ENCODE data around the gene LPP.

LPP gene

DNA sequence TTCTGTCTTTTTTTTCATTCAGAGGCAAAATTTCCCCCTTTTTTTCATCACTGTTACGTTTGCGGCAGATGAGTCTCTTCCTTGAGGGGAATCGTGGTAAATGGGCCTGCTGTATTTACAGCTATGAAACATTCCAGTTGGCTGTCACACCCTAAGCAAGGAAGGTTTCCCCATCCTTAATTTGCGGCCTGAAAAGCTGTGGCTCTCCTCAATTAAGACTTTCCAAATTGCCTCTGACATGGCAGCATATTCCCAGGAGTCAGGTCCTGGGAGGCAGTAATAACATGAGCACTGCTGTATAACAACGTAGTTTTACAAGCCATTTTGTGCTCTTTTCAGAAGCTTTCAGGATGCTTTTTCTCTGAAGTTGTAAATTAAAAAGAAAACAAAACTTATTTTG lies 420.9 kb downstream of the LPP start:
- in situ Hi-C loops (cut with MboI; ENCODE audit: low sequenced_read_pairs) = no loop called here

DNA sequence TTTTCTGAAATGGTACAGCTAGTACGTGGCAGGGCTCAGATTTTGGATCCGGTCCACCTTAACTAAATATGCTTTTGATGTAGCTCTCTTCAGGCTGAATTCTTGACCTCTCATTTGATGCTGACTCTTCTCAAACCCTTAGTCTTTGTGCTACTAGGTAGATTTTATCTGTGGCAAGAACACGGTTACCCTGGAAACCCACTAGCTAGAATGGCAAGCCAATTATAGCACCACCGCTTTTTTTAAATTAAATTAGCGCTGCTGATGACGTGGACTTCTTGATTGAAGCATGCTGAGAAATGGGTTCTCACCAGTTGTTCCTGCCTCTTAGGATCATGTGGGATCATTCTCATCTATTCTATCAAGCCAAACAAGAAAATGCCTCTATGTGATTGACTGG lies 421.5 kb downstream of the LPP start:
- in situ Hi-C loops (cut with MboI; ENCODE audit: low sequenced_read_pairs) = no loop called here

DNA sequence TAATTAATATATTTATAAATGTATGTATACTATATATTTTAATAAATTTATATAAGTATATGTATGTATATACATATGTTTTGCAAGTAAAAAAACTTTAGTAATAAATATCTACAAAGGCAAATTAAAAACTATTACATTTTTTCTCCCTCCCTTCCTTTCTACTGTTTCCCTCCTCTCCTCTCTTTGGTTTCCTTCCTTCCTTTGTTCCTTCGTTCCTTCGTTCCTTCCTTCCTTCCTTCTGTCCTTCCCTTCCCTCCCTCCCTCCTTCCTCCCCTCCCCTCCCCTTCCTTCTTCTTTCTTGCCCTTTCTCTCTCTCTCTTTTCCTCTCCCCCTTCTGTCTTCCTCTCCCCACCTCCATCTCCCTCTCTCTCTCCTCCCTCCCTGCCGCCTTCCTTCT lies 423.6 kb downstream of the LPP start:
- in situ Hi-C loops (cut with MboI; ENCODE audit: low sequenced_read_pairs) = no loop called here

DNA sequence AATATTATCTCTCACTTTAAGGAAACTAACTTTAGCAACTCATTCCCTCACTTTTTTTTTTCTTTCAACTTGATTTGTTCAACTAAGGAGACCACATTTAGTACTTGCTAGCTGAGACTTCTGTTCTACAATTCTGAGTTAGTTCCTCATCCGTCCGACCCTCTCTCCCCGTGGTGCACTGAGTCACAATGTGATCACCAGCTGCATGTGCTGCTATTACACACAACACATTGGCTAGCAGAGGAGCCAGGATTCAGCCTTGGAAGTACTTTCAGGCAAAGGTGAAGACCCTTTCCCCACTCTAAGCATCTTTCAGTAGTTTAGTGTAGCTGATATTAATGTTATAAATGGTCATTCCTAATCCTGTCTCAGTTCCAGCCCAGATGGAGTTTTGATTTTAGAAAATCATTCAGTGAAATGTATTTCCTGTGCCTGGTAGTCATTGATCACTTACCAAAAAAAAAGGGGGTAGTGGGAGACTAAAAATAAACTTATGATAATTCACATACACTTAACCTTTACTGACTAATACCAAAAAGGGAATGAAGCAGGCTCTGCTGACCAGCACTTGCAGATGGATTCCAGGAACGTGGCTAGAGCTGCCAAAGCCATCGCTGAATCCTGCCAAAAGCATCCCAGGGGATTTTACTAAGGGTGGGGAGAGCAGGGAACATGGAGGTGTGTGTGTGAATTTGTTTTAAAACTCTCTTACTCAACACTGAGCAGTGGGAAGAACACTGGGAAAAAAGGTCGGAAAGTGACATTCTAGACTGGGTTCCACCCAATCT lies 424.8 kb downstream of the LPP start:
- in situ Hi-C loops (cut with MboI; ENCODE audit: low sequenced_read_pairs) = no loop called here

DNA sequence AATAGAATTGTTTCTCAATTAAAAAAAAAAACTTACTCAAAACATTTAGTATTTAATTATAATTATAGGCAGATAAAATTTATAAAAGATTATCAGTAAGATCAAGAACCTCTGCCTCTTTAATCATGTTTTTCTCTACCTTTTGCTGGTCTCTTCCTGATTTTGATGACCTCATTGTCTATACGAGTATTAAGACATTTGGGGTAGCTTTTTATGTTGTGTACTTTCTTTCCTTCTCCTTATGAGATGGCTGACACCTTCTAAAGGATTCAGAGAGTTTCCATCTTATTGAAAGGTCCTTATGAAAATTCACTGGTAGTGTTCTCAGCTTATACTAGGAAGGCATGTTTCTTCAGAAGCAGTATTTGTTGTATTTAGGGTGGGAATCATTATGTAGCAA lies 426.3 kb downstream of the LPP start:
- in situ Hi-C loops (cut with MboI; ENCODE audit: low sequenced_read_pairs) = no loop called here

DNA sequence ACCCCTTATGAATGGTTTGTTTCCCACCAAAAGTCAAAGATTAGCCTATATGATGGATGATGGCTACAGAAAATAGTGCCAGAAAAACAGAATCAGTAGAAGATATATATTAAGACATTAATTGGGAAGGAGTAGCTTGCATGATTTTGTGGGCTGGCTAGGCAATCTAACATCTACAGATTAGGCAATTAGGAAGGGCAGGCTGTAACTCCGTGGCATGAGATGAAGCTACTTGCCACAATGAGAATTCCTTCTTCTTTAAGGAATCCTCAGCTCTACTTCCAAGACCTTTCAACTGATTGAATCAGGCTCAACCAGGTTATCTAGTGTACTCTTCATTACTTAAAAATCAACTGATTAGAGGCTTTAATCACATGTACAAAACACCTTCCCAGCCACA lies 426.7 kb downstream of the LPP start:
- in situ Hi-C loops (cut with MboI; ENCODE audit: low sequenced_read_pairs) = no loop called here

DNA sequence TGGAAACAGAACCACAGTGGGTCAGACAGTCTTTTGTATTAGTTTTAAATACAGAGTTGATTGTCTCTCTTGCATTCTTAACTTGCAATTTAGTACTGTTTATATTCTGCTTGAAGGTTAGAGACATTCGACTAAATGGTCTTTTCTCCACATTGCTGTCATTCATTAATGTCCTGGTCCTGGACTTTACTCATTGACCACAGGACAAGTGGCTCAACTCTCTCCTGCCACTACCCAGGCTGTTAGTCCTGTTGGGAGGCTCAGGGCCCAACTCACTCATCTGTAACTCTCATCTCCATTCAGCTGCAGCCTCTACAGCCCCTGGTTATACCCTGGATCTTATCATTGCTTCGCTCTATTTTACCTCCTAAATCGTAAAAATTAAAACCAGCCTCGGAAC lies 427.4 kb downstream of the LPP start:
- in situ Hi-C loops (cut with MboI; ENCODE audit: low sequenced_read_pairs) = no loop called here

DNA sequence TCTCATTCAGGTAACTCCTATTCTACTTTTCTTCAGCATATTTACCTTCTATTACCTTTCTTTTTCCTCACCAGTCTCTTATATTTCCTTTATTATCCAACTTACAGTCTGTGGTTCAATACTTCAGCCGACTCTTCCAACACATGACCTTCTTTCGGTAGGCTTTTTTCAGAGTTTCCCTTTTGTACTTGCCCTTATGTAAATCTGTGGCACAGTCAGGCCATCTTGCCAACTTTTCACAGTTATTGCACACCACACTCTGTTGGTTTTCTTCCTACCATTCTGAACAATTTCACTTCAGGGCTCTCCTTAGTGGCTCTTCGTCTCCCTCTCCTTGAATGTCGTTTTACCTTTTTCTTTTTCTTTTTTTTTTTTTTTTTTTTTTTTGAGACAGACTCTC lies 427.8 kb downstream of the LPP start:
- in situ Hi-C loops (cut with MboI; ENCODE audit: low sequenced_read_pairs) = no loop called here

DNA sequence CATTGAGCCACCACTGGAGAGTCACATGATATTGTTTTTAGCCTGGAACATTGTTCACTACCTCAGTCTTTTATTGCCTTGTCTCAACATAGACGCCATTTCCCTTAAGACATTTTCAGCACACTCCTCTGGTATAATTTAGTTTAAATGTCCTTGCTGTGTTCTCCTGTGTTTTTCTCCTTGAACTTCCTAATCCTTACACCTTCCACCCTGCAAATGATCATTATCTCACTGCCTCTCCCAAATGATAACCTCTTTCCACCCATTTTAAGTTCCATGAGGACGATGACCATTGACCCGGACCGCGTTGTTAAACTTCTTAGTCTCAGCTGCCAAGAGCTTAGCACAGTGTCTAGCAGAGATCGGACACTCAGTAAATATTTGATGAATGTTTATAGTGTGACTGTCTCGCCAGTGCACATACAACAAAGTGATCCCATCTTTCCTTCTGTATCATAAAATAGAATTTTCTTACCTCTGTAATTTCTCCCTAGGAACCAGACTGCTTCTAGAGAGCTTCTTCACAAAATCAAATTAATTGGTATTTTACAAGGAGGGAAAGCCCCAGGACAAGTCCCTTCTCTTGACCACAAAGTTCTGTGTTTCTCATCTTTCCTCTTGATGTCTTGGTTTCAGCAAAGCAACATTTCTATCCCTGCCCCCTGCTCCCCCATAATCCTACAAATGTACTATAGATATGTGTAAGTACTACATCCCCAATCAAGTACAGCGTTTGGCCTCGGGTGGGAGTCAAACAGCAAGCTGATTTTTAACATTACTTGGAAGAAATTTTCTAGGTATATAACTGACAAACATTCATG lies 429.6 kb downstream of the LPP start:
- in situ Hi-C loops (cut with MboI; ENCODE audit: low sequenced_read_pairs) = no loop called here

DNA sequence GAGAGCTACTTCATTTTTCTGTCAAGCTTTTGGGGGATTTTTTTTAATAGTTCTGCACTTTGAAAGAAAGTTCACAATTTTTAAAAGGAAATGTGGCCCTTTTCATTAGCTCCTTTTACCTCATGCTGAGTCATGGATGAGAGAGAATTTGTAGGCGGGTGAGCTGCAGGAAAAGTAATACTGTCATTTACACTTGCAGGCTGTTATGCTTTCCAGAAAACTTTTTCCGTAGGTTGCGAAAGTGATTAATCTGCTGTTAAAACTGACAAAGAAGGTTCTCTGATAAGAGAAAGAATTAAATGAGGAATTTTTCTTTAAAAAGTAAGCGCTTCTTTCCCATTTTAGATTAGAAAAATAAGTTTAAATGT lies 430.2 kb downstream of the LPP start:
- in situ Hi-C loops (cut with MboI; ENCODE audit: low sequenced_read_pairs) = no loop called here

DNA sequence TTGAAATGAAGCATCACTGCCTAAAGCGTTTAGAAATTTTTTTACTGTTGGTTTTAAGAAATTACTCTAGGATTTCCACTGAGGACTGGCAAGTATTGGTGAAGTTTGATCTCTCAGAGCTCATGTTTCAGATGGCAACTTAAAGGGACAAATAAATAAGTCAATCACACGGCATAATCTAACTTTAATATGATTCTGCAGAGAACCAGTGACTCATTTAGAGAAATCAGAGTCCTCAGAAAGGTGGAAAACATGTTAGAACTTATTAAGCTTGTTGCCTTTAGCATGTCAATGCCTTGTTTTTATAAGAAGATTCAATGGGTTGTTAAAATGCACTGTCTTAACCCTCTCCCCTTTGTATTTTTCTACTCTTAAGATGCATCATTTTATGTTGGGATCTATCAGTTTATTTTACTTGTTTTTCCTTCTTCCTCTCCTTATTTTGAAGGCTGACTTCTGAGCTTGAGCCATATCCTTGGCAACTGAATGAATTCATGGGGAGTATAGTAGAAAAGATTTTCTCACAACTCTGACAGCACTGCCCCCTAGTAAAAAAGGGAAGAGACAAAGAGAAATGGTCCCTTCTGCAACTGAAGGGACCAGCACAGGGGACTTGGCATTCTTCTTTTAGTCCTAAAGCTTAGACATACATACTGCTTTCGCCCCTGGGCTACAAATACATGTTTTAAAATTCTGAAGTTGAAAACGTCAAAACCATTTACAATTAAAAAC lies 431.2 kb downstream of the LPP start:
- in situ Hi-C loops (cut with MboI; ENCODE audit: low sequenced_read_pairs) = no loop called here

DNA sequence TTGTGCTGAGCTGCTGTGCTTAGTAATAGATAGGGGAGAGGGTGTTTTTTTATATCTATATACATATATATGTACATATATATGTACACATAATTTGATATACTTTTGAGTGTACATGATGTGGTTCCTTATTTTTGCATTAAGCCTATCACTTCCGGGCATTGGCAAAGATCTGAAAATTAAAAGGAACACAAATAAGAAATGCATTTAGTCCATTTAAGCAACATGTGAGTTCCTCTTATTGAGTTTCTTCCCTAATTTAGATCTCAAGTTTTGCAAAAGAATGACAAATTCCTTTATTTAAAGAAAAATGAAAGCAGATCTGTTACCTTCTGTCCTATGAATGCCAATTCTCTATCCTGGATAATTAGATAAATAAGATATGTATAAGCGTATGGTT lies 435.1 kb downstream of the LPP start:
- in situ Hi-C loops (cut with MboI; ENCODE audit: low sequenced_read_pairs) = no loop called here

DNA sequence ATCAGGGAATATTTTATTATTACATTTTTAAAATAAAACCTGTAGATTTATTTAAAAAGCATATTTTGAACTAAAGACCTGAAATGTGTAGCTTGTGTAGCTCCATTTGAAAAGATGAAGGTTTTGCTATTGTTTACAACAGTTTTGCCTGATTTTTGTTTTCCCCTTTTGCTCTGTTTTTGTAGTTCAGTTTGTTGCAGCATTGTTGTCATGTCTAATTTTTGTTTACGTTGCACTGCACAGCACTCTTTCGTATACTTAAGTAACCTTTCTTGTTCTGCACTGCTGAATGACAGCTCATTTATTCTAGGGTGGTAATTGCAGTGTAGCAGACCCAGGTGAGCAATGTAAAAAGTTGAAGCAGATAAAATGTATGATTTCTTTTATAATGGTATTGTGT lies 435.8 kb downstream of the LPP start:
- in situ Hi-C loops (cut with MboI; ENCODE audit: low sequenced_read_pairs) = no loop called here

DNA sequence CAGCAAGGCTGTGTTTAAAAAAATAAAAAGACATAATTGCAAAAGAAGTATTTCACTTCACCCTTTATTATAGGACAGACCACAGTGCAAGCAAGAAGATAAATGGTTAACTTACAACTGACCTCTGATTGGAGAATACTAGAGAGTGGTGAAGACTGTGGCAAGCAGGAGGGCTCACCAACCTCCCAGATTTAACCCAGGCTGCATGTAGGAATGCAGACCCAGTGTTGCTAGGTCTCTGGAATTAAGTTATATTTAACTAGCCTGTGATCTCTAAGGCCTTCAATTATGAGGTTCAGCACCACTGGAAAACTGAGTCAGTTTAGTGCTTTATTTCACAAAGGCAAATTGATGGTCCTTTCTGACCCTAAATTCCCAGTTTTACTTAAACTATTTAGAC lies 436.6 kb downstream of the LPP start:
- in situ Hi-C loops (cut with MboI; ENCODE audit: low sequenced_read_pairs) = no loop called here

DNA sequence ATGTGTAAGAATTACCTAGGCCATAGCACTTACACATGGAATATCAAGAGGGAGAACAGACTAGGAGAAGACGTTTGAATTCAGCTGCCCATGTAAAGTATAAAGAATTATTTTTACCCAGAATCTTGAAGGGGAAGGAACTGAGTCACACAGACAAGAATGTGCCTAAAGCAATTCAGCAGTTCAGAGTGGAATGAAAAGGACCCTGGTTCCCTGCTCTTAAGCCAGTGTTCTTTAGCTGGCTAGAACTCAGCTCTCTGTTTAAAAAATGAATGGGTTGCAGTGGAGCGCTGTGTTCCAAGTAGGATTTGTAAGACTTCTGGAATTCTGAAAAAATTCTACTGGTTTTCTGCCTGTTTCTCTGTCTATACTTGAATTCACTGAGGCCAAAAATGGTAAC lies 440.2 kb downstream of the LPP start:
- in situ Hi-C loops (cut with MboI; ENCODE audit: low sequenced_read_pairs) = no loop called here

DNA sequence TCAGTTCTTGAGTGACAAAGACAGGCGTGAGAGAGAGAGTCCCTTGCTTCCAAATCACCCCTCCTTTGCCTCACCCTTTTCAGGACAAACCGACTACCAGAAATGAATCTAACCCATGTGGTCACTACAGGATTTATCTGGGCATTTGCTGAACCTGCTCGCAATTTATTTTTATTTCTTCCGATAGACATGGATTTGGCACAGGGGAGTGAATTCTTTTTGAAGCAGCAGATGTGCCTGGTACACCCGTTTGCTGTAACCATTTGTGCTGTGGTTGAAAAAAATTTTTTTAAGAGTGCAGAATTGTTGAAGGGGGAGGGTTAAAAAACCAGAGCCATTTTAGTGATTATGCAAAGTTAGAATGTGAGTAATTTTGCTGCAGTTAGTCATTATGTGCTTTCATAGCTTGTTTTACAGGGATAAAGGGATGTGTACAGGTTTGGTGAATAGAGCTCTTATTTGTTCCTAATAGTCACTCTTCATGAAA lies 442.0 kb downstream of the LPP start:
- in situ Hi-C loops (cut with MboI; ENCODE audit: low sequenced_read_pairs) = no loop called here

DNA sequence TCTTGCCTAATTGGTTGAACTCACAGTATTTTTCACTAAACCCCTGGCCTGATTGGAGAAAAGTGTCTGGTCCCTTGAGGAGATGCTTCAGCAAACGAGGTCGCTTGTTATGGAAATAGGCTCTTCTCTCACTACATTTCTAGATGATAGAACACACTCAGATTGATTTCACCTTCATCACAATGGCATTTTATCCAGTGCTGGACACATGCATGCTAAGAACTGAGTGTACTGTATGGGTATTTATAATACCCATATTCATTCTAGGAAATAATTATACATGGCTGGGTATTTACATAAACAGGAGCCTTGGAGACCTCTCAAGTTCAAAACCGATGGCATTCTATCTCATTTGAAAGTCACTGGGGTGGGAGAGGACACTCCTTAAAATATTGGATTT lies 444.9 kb downstream of the LPP start:
- in situ Hi-C loops (cut with MboI; ENCODE audit: low sequenced_read_pairs) = no loop called here

DNA sequence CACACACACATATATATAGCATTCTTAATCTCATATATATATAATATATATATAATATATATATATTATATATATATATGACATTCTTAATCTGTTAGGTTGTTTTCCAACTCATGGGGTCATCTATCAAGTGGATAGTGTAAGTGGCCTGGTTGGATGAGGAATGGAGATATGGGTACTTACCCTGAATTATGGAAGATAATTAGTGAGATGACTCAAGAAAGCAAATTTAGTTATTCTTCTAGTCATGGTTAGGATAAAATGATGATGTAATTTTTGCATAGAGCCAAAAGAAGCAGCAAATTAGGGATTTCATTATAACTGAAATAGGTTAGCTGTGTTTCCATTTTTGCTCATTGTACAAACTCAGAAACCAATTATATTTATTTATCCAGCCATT lies 448.2 kb downstream of the LPP start:
- in situ Hi-C loops (cut with MboI; ENCODE audit: low sequenced_read_pairs) = no loop called here

DNA sequence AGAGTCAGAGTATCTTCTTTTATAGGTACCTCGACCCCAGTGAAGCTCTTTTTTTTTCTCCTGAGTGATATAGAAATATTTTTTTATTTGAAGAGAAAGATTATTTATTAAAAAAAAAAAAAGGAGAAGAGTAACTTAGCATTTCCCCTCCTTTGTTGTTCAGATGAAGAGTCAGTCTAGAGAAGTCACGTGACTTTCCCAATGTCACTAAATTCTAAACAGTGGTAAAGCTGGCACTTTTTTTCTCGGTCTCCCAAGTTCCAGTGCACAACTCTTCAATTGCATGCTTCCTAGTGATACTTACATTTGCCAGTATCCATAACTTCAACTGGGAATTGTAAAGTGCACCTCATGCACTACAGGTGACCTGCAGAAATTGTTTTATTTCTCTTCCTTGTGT lies 448.7 kb downstream of the LPP start:
- in situ Hi-C loops (cut with MboI; ENCODE audit: low sequenced_read_pairs) = no loop called here

DNA sequence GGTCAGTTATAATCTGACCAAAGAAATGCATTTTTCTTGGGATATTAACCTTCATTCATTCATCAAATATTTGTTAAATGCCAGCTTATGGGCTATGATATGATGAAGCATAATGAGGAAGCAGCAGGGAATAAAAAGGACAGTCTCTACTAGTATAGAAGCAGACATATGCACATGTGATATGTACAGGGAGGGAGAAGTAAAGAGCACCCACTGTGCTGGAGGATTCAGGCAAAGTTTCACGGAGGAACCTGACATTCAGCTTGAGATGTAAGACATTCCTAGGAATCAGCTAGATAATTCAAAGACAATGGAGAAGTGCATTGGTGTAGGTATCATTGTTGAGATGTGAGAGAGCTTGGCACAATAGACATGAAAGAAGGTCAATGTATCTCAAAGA lies 450.7 kb downstream of the LPP start:
- in situ Hi-C loops (cut with MboI; ENCODE audit: low sequenced_read_pairs) = no loop called here

DNA sequence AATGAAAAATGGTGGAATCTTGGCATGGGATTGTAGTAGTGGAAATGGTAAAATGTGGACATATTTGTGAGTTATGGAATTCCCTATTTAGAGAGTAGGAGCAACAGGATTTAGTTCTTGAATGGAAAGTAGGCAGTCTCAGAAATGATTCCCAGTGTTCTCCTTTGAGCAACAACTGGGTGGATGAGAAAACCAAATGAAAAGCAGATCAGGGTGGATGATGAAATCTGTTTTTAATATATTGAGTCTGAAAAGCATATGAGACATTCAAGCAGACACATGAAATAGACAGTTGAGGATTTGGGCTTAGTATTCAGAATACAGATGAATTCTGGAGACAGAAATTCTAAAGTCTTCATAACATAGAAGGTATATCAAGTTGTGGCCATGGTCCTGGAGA lies 451.3 kb downstream of the LPP start:
- in situ Hi-C loops (cut with MboI; ENCODE audit: low sequenced_read_pairs) = no loop called here

DNA sequence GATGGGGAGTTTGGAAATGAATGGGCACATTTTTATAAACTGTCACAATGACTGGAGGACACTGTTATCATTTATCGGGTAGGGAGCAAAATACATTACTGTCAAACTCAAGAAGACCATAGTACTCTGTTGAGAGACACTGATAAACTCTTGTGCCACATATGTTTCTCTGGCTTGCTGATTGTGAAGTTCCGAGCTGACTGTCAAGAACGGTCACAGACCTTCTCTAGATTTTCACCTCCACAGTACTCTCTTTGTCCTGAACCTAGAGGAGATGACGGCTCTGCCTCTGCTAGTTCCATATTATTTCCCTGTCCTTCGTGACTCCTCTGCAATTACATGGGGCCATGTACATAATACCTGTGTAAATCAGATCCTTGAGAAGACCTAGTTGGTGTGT lies 451.9 kb downstream of the LPP start:
- in situ Hi-C loops (cut with MboI; ENCODE audit: low sequenced_read_pairs) = no loop called here

Data from HL-60/S4 (cell line).